ENCODE measurements around the gene ANKRD40.
"Not testable (repeated sequence)": the region's sequence is repeated elsewhere in the genome, so short reads cannot be mapped to it uniquely, and the experiment has no call there.

The ANKRD40 gene

GRCh38 chr17:50709053-50709452, 1.3 kb upstream of the ANKRD40 start:
- H3K36me3 ChIP-seq (ENCODE audit: insufficient read depth, low read depth, low read length); H3K27me3 ChIP-seq (ENCODE audit: insufficient read depth, low read length); H3K9me3 ChIP-seq (ENCODE audit: insufficient read depth, low read depth, low read length); H3K4me1 ChIP-seq (ENCODE audit: insufficient read depth, low read length); H3K4me3 ChIP-seq (ENCODE audit: low read length); H3K27ac ChIP-seq (ENCODE audit: low read length): not testable (repeated sequence)
- peak overlapping the region; percentile 92; the same call in 1 of the 2 replicates for H3K9ac ChIP-seq (ENCODE audit: low read depth, low read length)

- Histone ChIP-seq H3K4me3 (ENCODE audit: low read length) (peak overlapping the region; percentile 84), H3K27ac (ENCODE audit: low read length) (peak overlapping the region; percentile 75), H3K9me3 (ENCODE audit: insufficient read depth, low read depth, low read length) (no peaks in the 10 kb centered on the region), H3K27me3 (ENCODE audit: insufficient read depth, low read length) (no peaks in the 10 kb centered on the region), H3K36me3 (ENCODE audit: insufficient read depth, low read depth, low read length) (peaks cover 11% of the 10 kb centered on the region; the same call in 1 of the 2 replicates), H3K4me1 (ENCODE audit: insufficient read depth, low read length) (peaks cover 6% of the 10 kb centered on the region; the same call in 1 of the 2 replicates), H3K9ac (ENCODE audit: low read depth, low read length) (peak overlapping the region; percentile 92)
Measured at GRCh38 chr17:50708050-50709000, 611 bp upstream of the ANKRD40 start.

GRCh38 chr17:50703162-50703561, 4.6 kb downstream of the ANKRD40 start:
- no peak overlapping the region for H3K9ac ChIP-seq (ENCODE audit: low read depth, low read length)
- no peaks in the 10 kb centered on the region for H3K9me3 ChIP-seq (ENCODE audit: insufficient read depth, low read depth, low read length)
- peaks cover under 1% of the 10 kb centered on the region; the same call in 1 of the 2 replicates for H3K4me1 ChIP-seq (ENCODE audit: insufficient read depth, low read length)
- H3K27me3 ChIP-seq (ENCODE audit: insufficient read depth, low read length): no peaks in the 10 kb centered on the region
- peaks cover 38% of the 10 kb centered on the region for H3K36me3 ChIP-seq (ENCODE audit: insufficient read depth, low read depth, low read length)
- no peak overlapping the region for H3K4me3 ChIP-seq (ENCODE audit: low read length)
- H3K27ac ChIP-seq (ENCODE audit: low read length): no peak overlapping the region

GRCh38 chr17:50699410-50699809, 8.3 kb downstream of the ANKRD40 start:
- Histone ChIP-seq H3K4me1 (ENCODE audit: insufficient read depth, low read length) (no peaks in the 10 kb centered on the region), H3K27me3 (ENCODE audit: insufficient read depth, low read length) (no peaks in the 10 kb centered on the region), H3K9me3 (ENCODE audit: insufficient read depth, low read depth, low read length) (no peaks in the 10 kb centered on the region), H3K4me3 (ENCODE audit: low read length) (no peak overlapping the region), H3K27ac (ENCODE audit: low read length) (no peak overlapping the region), H3K9ac (ENCODE audit: low read depth, low read length) (no peak overlapping the region), H3K36me3 (ENCODE audit: insufficient read depth, low read depth, low read length) (peaks cover 71% of the 10 kb centered on the region)

- H3K9ac ChIP-seq (ENCODE audit: low read depth, low read length): no peak overlapping the region
- H3K36me3 ChIP-seq (ENCODE audit: insufficient read depth, low read depth, low read length): peaks cover 77% of the 10 kb centered on the region
- H3K27me3 ChIP-seq (ENCODE audit: insufficient read depth, low read length): no peaks in the 10 kb centered on the region
- H3K27ac ChIP-seq (ENCODE audit: low read length): no peak overlapping the region
- H3K4me3 ChIP-seq (ENCODE audit: low read length): no peak overlapping the region
- H3K4me1 ChIP-seq (ENCODE audit: insufficient read depth, low read length): no peaks in the 10 kb centered on the region
- no peaks in the 10 kb centered on the region for H3K9me3 ChIP-seq (ENCODE audit: insufficient read depth, low read depth, low read length)
Measured at GRCh38 chr17:50697663-50698272, 9.9 kb downstream of the ANKRD40 start.

- H3K27ac ChIP-seq (ENCODE audit: low read length): no peak overlapping the region
- H3K27me3 ChIP-seq (ENCODE audit: insufficient read depth, low read length): no peaks in the 10 kb centered on the region
- H3K9ac ChIP-seq (ENCODE audit: low read depth, low read length): no peak overlapping the region
- no peaks in the 10 kb centered on the region for H3K4me1 ChIP-seq (ENCODE audit: insufficient read depth, low read length)
- H3K9me3 ChIP-seq (ENCODE audit: insufficient read depth, low read depth, low read length): no peaks in the 10 kb centered on the region
- peaks cover 84% of the 10 kb centered on the region for H3K36me3 ChIP-seq (ENCODE audit: insufficient read depth, low read depth, low read length)
- no peak overlapping the region for H3K4me3 ChIP-seq (ENCODE audit: low read length)
Measured at GRCh38 chr17:50697062-50697461, 10.7 kb downstream of the ANKRD40 start.

- no peak overlapping the region for H3K27ac ChIP-seq (ENCODE audit: low read length)
- H3K4me1 ChIP-seq (ENCODE audit: insufficient read depth, low read length): no peaks in the 10 kb centered on the region
- no peak overlapping the region for H3K4me3 ChIP-seq (ENCODE audit: low read length)
- no peaks in the 10 kb centered on the region for H3K27me3 ChIP-seq (ENCODE audit: insufficient read depth, low read length)
- no peak overlapping the region for H3K9ac ChIP-seq (ENCODE audit: low read depth, low read length)
- no peaks in the 10 kb centered on the region for H3K9me3 ChIP-seq (ENCODE audit: insufficient read depth, low read depth, low read length)
- peaks cover 85% of the 10 kb centered on the region for H3K36me3 ChIP-seq (ENCODE audit: insufficient read depth, low read depth, low read length)
Measured at GRCh38 chr17:50696365-50696879, 11.3 kb downstream of the ANKRD40 start.

GRCh38 chr17:50693036-50693682, 14.6 kb downstream of the ANKRD40 start:
- no peak overlapping the region for H3K9ac ChIP-seq (ENCODE audit: low read depth, low read length)
- H3K4me3 ChIP-seq (ENCODE audit: low read length): no peak overlapping the region
- H3K9me3 ChIP-seq (ENCODE audit: insufficient read depth, low read depth, low read length): no peaks in the 10 kb centered on the region
- H3K27ac ChIP-seq (ENCODE audit: low read length): no peak overlapping the region
- no peaks in the 10 kb centered on the region for H3K27me3 ChIP-seq (ENCODE audit: insufficient read depth, low read length)
- peaks cover 17% of the 10 kb centered on the region; the same call in 1 of the 2 replicates for H3K4me1 ChIP-seq (ENCODE audit: insufficient read depth, low read length)
- peaks cover 58% of the 10 kb centered on the region for H3K36me3 ChIP-seq (ENCODE audit: insufficient read depth, low read depth, low read length)

GRCh38 chr17:50692448-50693035, 15.2 kb downstream of the ANKRD40 start:
- Histone ChIP-seq H3K4me3 (ENCODE audit: low read length) (no peak overlapping the region), H3K36me3 (ENCODE audit: insufficient read depth, low read depth, low read length) (peaks cover 52% of the 10 kb centered on the region), H3K4me1 (ENCODE audit: insufficient read depth, low read length) (peaks cover 17% of the 10 kb centered on the region; the same call in 1 of the 2 replicates), H3K9me3 (ENCODE audit: insufficient read depth, low read depth, low read length) (no peaks in the 10 kb centered on the region), H3K27me3 (ENCODE audit: insufficient read depth, low read length) (no peaks in the 10 kb centered on the region), H3K27ac (ENCODE audit: low read length) (no peak overlapping the region), H3K9ac (ENCODE audit: low read depth, low read length) (no peak overlapping the region)

GRCh38 chr17:50691550-50692447, 15.9 kb downstream of the ANKRD40 start:
- H3K27ac ChIP-seq (ENCODE audit: low read length): no peak overlapping the region
- H3K9me3 ChIP-seq (ENCODE audit: insufficient read depth, low read depth, low read length): no peaks in the 10 kb centered on the region
- H3K9ac ChIP-seq (ENCODE audit: low read depth, low read length): no peak overlapping the region
- peaks cover 17% of the 10 kb centered on the region; the same call in 1 of the 2 replicates for H3K4me1 ChIP-seq (ENCODE audit: insufficient read depth, low read length)
- no peak overlapping the region for H3K4me3 ChIP-seq (ENCODE audit: low read length)
- peaks cover 45% of the 10 kb centered on the region for H3K36me3 ChIP-seq (ENCODE audit: insufficient read depth, low read depth, low read length)
- H3K27me3 ChIP-seq (ENCODE audit: insufficient read depth, low read length): no peaks in the 10 kb centered on the region
